Dermis microvascular lymphatic vessel endothelial cell (primary cell): ENCODE measurements around the gene MRPL58. TPM values are rescaled to one million over a fixed set of nuclear protein-coding genes. Genes with fewer than 3 reads are reported as not detected.
"Not testable (repeated sequence)": the region's sequence is repeated elsewhere in the genome, so short reads cannot be mapped to it uniquely, and the experiment has no call there.

ENCODE experiments used
- DNase-seq, 2 donors: peaks; one replicate each; pipeline versions ENCODE4 v3.0.0 to v3.0.0-alpha.2; 2010; ENCODE audit warnings: low read depth in 2 of 2
- total RNA-seq: library from RNA; depleted of rRNA; stranded (reverse); fragments of >200 nt; gene quantifications from 2 replicates; pipeline ENCODE4 v1.2.1, GENCODE V29; 2014

Gene MRPL58
- total RNA-seq, 1 donor from 2014 or later: 28.0 TPM

DNA sequence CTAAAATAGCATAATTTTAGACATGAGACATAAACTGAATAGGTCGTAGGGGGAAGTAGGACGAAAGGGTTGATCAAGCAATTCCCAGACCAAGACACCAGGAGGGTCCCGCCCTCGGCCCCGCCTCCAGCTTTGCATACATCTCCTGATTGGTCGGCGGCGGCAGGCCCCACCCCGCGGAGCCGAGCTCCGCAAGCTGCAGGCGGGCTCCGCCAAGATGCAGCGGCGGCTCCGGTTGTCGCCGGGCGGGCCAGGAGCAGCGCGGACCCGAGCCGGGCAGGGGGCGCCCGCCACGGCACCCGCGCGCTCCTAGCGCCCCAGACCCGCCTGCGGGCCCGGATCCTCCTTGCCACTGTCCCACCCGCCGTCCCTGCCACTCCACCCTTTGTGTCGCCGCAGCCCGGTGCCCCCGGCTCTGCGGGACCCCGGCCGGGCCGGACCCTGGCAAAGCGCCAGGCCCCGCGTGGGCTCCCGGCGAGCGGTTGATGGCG is 25.0 kb upstream of the MRPL58 start, which contains the start of gene CDR2L:
Gene CDR2L, plus strand, starts transcription at position 215 of the 491 bp plus-strand sequence. CDS start 412 bp downstream, outside the sequence.
- peak; percentile 42 to 92 for DNase-seq

DNA sequence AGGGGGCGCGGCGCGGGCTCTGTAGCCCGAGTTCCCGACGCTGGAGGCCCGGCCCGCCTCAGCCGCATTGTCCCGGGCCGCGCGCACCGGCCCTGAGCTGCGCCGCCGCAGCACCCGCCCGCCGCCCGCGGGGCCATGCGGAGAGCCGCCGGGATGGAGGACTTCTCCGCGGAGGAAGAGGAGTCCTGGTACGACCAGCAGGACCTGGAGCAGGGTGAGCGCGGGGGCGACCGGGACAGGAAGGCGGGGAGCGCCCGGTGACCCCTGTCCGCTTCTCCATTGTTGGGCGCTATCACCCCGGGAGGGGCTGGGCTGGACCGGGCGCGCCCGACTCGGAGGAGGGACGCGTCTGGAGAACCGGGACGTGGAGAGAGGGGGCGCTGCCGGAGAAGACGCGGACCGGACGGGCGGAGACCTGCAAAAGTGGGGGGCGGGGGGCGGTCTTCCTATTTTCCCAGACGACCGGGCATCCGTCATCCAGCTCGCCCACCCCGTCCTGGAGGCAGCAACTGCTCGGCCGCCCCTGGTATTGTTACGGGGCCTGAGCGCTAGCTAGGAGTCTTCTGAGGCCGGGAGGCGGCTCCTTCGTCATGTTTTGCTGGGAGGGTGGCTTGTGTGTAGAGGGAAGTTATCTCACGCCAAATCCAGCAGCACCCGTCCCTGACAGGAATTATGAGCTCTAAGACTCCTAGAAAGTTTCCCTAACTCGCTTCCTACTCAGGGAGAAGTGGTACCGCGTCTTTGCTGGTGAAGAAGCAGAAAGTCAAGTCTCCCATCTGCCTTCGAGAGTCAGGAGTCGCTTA is 24.4 kb upstream of the MRPL58 start:
- peak in 1 of 2 donors; percentile 88 for DNase-seq

DNA sequence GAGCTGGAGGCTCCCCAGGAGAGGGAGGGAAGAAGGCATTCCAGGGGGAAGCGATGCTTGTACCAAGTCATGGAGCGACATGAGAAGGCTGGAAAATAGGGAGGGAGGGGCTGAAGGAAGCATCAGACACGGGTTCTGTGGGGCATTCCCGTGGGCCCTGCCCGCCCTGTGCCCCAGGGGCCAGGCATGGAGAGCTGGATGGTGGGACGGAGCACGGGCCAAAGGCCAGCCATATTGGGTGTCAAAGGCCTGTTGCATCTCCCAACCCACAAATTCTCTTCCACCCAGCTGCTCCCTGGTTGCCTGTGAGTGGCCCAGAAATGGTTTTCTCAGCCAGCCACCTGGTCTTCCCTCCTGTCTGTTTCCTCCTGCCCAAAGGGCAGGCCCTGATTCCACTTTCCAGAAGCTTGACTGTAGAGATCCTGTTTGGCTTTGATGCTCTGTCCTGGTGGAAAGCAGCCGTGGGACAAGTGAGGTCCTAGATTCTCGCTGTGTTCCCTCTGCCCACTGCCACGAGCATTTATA is 21.8 kb upstream of the MRPL58 start:
- DNase-seq: no peak

DNA sequence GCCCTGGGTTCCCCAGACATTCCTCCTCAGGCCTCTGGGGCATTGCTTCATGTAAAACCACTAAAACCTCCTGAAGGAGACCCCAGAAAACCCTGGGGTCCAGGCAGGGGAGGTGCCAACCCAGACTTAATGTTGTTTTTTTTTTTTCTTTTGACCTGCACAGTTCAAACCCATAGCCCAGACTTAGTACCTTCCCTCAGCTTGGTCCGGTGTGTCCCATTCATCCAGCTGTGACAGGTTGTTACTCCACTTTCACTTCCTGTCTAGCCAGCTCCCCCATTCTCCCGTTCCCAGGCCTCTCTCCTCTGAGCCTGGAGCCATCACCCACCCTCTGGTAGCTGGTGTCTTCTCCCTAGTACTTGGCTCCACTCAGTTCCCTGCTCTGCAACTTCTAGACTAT is 20.2 kb upstream of the MRPL58 start:
- no peak for DNase-seq

DNA sequence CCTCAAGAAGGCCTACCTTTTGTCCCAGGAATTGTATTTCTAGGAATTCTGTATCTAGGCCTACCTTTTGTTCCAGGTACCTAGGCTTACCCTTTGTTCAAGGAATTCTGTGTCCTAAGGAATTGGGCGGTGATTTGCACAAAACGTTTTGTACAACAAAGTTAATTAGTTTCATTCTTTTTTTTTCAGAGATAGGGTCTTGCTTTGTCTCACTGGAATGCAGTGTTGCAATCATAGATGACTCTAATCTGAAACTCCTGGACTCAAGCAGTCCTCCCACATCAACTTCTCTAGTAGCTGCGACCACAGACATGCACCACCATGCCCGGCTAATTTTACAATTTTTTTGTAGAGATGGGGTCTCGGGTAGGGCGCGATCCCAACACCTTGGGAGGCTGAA is 18.0 kb upstream of the MRPL58 start:
- DNase-seq: no peak

DNA sequence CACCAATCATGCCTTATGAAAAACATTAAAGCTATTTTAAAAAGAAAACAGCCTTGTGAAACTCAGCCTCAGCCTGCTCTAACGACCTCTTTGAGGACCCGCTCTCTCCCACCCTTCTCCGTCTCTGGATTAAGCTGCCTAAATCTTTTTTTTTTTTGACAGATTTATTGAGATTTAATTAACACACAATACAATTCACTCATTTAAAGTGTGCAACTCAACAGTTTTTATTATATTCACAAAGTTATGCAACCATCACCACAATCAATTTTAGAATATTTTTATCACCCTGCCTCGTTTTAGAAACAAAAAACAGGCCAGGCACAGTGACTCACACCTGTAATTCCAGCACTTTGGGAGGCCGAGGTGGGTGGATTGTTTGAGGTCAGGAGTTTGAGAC is 16.6 kb upstream of the MRPL58 start:
- no peak for DNase-seq

DNA sequence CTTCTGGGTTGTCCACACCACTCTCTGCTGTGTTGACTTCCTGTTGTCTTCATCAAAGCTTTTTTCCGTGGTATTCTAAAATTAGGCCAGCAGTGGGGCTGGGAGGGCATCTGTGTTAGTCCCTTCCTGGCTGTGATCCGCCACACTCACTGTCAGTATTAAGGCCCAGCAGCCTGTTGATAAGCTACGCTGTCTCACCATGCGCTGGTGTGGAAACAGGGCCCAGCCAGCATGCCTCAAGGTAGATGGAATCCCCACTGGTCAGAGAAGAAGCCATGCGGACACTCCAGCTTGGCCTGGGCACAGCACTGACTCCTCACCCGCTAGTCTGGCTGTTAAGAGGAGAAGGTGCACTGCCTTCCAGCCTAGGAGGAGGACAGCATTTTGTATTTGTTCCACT is 13.7 kb upstream of the MRPL58 start:
- DNase-seq: peak in 1 of 2 donors; percentile 13

DNA sequence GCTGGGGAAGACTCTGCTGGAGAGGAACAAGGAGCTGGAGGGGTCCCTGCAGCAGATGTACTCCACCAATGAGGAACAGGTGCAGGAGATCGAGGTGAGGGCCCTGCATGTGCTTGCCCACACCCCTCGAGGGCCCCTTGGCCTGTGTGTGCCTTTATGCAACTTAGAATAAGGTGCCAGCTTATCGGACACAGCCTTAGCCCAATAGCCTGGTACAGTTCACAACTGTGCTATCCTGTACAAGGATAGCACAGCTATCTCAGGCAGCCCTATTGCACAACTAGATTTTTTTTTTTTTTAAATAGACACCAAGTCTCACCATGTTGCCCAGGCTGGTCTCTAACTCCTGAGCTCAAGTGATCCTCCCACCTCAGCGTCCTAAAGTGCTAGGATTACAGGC is 12.9 kb upstream of the MRPL58 start:
- DNase-seq: no peak

DNA sequence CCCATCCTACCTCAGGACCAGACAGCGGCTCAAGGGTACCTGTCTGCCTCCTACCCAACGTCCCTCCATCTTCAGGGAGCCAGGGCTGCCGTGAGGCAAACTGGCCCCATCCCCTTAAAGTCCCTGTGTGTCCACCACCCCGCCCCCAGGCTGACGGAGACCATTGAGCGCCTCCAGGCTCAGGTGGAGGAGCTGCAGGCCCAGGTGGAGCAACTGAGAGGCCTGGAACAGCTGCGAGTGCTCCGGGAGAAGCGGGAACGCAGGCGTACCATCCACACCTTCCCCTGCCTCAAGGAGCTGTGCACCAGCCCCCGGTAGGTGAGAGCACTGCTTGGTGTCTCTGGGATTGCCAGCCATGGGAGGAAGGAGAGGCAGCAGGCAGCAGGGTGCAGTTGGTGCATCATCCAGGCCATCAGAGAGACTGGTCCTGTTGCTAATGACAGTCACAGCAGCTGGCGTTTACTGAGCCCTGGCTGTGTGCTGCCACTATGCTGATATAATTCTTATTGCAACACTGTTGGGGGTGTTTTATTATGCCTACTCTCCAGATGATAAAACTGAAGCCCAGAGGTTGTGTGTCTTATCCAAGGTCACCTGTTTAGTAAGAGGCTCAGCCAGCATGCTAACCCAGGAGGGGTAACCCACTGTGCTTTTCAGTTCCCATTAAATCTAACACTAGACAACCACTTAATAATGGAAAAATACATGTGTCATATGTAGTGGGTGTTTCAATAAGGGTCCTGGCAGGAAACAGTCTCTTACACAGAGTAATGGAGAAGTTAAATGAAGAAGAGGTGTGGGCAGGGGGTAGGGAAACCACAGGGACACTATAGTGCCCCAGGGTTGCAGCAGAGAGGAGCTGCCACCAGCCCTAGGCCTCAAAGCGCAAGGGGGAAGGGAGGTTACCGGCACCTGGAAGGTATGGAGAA is 10.3 kb upstream of the MRPL58 start:
- no peak for DNase-seq

DNA sequence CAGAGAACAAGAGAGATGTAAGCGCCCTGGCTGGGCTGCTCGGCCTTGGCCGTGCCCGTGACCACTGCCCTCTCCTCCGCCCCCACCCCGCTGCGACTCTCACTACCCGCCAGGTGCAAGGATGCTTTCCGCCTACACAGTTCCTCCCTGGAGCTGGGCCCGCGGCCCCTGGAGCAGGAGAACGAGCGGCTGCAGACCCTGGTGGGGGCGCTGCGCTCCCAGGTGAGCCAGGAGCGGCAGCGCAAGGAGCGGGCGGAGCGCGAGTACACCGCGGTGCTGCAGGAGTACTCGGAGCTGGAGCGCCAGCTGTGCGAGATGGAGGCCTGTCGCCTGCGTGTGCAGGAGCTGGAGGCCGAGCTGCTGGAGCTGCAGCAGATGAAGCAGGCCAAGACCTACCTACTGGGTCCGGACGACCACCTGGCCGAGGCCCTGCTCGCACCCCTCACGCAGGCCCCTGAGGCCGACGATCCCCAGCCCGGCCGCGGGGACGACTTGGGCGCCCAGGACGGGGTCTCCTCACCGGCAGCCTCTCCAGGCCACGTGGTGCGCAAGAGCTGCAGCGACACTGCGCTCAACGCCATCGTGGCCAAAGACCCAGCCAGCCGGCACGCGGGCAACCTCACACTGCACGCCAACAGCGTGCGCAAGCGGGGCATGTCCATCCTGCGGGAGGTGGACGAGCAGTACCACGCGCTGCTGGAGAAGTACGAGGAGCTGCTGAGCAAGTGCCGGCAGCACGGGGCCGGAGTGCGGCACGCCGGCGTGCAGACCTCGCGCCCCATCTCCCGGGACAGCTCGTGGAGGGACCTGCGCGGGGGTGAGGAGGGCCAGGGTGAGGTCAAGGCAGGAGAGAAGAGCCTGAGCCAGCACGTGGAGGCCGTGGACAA is 9.2 kb upstream of the MRPL58 start:
- no peak for DNase-seq

DNA sequence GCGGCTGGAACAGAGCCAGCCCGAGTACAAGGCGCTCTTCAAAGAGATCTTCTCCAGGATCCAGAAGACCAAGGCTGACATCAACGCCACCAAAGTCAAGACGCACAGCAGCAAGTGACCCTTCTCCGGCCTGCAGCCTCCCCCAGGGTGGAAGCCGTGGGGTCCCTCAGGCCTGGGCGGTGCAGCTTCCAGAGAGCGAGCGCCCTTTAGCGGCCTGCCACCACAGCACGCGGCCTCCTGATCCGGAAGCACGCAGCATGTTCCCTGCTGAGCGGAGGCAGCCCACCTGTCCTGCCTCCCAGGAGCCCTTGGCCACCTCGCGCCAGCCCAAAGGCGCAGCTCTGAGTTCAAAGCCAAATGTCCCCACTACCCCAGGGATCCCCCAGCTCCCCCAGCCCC is 8.5 kb upstream of the MRPL58 start:
- DNase-seq: no peak

DNA sequence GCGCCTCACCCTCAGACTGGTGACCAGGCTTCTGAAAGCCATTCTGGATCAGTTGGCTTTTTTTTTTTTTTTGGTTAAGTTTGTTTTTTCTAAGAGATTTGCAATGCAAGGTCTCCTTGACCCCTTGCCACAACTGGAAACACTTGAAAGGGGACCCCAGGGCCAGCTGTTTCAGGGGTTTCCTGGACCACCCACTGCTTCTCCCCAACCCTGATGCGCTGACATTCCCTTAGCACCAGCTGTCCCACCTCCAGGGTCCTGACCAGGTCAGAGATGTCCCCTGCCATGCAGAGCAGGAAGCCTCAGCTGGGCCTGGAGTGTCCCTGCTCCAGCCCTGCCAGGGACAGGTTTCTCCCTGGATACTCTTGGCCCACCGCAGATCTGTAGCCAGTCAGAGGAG is 8.1 kb upstream of the MRPL58 start:
- no peak for DNase-seq

DNA sequence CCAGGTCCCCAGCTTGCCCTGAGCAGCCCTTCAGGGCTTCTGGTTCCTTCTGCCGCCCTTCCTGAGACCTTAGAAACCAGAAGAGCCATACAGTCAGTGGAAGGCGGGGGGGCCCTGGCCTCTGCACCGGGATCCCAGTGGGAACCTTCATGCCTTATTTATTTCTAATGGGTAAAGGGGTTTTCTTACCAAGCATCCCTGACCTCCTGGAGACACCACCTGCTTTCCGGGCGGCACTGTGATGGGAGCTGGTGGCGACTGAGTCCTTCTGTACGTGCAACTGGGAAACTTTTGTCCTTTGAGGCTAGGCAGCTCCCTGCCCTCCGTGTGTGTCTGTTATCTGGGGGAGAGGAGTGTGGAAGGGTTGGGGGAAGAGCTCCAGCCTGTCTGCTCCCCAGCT is 7.2 kb upstream of the MRPL58 start:
- DNase-seq: no peak

DNA sequence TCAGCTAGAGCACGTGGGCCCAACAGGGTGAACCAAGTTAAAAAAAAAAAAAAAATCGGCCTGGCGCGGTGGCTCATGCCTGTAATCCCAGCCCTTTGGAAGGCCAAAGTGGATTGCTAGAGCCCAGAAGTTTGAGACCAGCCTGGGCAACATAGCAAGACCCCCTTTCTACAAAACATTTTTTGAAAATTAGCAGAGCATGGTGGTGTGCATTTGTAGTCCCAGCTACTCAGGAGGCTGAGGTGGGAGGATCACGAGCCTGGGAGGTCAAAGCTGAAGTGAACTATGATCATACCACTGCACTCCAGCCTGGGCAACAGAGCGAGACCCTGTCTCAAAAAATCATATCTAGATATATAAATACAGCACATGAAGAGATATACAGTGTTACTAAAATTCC is 6.4 kb upstream of the MRPL58 start:
- DNase-seq: not testable (repeated sequence)

DNA sequence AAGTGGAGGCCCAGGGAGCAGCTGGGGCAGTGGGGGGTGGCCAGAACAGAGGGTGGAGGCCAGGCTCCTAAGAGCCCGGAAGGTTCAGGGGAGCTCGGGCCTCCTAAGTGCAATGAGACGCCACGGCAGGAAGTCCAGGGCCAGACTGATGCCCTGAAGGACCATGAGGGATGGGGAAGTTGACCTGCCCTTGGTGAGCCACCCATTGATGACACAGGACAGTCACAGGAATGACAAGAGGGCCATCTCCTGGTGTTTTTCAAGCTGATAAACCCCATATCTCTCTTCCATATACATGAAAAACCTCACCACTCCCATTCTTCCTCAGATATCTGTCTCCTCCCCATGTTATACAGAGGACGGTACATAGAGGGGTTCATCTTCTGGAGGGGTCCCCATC is 5.8 kb upstream of the MRPL58 start:
- DNase-seq: no peak

DNA sequence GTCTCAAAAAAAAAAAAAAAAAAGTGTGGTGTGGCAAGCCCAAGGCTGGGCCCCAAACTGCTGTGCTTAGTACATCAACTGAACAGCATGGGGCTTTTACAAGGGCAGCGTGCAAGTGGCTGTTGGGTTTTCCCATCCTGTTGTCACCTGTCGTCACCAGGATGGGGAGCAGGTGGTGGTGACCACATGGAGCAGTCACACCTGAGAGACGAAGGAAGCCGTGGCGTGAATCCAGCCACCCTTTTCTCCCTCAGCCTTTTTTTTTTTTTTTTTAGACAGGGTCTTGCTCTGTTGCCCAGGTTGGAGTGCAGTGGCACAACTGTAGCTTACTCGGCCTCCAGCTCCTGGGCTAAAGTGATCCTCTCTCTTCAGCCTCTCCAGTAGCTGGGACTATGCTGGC is 4.1 kb upstream of the MRPL58 start:
- DNase-seq: no peak

DNA sequence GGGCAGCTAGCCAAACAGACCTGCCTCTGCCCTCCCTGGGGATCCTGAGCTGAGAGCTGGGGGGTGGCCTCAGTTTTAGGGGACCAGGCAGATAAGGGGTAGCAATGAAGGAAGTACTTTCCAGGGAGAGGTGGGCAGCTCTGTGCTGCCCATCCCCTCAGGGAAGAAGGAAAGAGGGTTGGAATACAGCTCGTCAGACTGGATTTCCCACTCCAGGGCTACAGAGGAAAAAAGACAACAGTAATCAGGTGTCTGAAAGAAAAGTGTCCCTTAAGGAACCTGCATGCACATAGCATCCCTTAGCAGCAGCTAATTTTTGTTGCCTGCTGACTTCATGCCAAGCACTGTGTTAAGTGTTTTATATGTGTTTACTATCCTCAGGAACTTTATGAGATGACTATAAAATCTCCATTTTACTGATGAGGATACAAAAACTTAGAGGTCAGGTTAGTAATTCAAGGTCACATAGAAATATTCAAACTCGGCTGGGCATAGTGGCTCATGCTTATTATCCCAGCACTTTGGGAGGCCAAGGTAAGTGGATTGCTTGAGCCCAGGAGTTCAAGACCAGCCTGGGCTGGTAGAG is 3.2 kb upstream of the MRPL58 start:
- no peak for DNase-seq

DNA sequence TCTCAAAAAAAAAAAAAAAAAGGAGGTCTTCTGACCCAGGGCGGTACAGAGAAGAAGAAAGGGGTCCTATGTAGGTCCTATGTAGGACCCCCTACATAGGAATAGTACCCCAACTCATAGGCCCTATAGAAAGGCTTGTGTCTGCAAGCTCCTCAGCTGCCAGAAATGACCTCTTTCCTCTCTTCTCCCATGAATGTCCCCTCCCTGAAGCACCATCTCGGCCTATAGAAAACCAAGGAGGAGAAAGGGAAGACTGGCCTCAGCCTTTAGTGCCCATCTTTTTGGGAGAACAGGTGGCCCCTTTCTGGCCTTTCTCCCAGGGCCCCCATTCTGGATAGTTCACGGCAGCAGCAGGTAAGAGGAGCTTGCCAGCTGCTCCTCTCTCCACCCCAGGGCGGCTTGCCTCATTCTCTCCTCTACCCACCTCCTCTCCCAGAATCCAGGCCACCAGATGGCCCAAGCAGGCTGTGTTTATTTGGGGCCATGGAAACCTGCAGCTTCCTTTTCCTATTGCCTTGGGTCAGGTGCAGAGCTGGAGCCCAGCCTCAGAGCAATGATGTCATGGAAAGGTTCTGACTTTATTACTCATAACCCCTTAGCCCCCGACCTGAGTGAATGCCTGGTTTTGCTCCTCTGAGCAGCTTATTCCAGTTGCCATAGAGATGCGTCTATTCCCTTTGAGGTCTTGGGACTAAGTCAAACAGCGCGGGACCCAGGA is 1.6 kb upstream of the MRPL58 start:
- DNase-seq: peak; percentile 92 to 99

DNA sequence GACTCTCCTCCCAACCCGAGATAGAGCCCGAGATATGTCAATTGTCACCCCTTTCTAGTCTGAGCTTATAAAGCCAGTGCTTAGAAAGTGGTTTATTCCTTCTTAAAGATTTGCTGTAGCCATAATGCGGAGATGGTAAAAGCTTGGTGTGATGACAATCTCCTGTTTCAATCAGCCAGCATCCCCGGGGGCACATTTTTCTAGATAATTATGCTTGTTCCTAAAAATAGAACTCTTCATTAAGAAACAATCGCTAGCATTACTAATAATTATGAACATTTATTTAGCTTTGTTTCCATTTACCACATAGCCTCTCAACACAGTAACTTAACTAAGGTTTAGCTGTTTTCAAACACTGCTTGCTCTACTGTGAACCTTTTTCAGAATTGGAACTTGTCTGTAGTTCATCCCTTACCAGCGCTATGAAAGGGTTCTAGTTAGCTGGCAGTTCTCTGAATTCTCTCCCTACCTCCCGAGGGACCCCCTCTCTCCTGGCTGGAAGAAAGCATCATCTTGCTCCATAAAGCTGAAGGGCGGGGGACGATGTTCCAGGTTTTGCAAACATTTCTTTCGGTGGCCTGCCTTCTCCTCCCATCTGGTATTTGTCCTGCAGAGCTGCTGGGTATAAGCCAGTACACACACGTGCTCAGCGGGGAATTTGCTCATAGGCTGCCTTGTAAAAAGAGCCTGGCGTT is 922 bp upstream of the MRPL58 start:
- DNase-seq: peak; percentile 49 to 71

DNA sequence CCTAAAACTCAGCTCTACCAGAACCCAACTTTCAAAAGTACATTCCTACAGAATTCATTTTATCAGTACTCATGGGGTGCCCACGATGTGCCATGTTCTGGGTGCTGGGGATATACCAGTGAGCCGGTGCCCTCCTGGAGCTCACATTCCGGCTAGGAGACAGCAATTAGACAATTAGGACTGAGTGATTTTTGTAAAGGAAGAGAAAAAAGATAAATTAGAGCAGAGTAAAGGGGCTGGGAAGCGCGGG is 449 bp upstream of the MRPL58 start:
- DNase-seq: no peak
